DOHH2 (cell line): ENCODE data around the gene ADNP.

ENCODE experiments used
- H3F3A ChIP-seq: fragments of 200-600 bp; sonication (generic), shearing (Covaris generic); 2 replicates; pipeline ENCODE4 v1.6.0; 2016; ENCODE audit warnings: antibody characterized with exemption, mild to moderate bottlenecking; ENCODE audit not compliant: control insufficient read depth, insufficient read depth
- H3K27ac ChIP-seq: fragments of 200-600 bp; sonication (generic); 2 replicates; pipeline ENCODE4 v1.5.1; 2014; ENCODE audit warnings: low read depth, mild to moderate bottlenecking, low read length, moderate library complexity
- H3K27me3 ChIP-seq: fragments of 200-600 bp; sonication (generic); 2 replicates; pipeline ENCODE4 v1.6.1; 2014; ENCODE audit warnings: mild to moderate bottlenecking, low read length, mixed read lengths; ENCODE audit not compliant: control insufficient read depth
- H3K36me3 ChIP-seq: fragments of 200-600 bp; sonication (generic); 2 replicates; pipeline ENCODE4 v1.6.1; 2014; ENCODE audit warnings: mild to moderate bottlenecking, low read length, moderate library complexity, mixed read lengths; ENCODE audit not compliant: control insufficient read depth
- H3K4me1 ChIP-seq: fragments of 200-600 bp; sonication (generic); 2 replicates; pipeline ENCODE4 v1.6.1; 2014; ENCODE audit warnings: mild to moderate bottlenecking, low read length, mixed read lengths; ENCODE audit not compliant: control insufficient read depth
- H3K4me2 ChIP-seq: fragments of 200-600 bp; sonication (generic); 2 replicates; pipeline ENCODE4 v1.6.0; 2014; ENCODE audit warnings: mild to moderate bottlenecking, low read length, moderate library complexity
- H3K4me3 ChIP-seq: fragments of 200-600 bp; sonication (generic); 2 replicates; pipeline ENCODE4 v1.5.1; 2014; ENCODE audit warnings: mild to moderate bottlenecking, low read length, mixed read lengths
- H3K79me2 ChIP-seq: fragments of 200-600 bp; sonication (generic); 2 replicates; pipeline ENCODE4 v1.6.1; 2014; ENCODE audit warnings: mild to moderate bottlenecking, low read length, mixed read lengths; ENCODE audit not compliant: control insufficient read depth
- H3K9me2 ChIP-seq: fragments of 200-600 bp; sonication (generic); replicated peaks from 2 replicates; pipeline ENCODE4 v1.6.1; 2014; ENCODE audit warnings: mild to moderate bottlenecking, low read length, mixed read lengths; ENCODE audit not compliant: control insufficient read depth
- H3K9me3 ChIP-seq: fragments of 200-600 bp; sonication (generic); 2 replicates; pipeline ENCODE4 v1.6.1; 2014; ENCODE audit warnings: antibody characterized with exemption, low read length, mixed read lengths; ENCODE audit not compliant: control insufficient read depth, insufficient read depth
- H4K20me1 ChIP-seq: fragments of 200-600 bp; sonication (generic); 2 replicates; pipeline ENCODE4 v1.6.0; 2014; ENCODE audit warnings: low read depth, mild to moderate bottlenecking, antibody characterized with exemption, low read length, moderate library complexity; ENCODE audit not compliant: control insufficient read depth, insufficient read depth
- EZH2phosphoT487 ChIP-seq: fragments of 200-600 bp; sonication (generic); IDR thresholded peaks from 2 replicates; pipeline ENCODE4 v1.6.1; 2017; ENCODE audit warnings: borderline replicate concordance, mild to moderate bottlenecking, antibody characterized with exemption, low read length, moderate library complexity, mixed read lengths
- TF ChIP-seq, protein P1 (sequence below): fragments of 200-600 bp; sonication (generic); IDR thresholded peaks from one replicate; pipeline ENCODE4 v1.5.1; 2014; ENCODE audit warnings: antibody characterized with exemption, mild to moderate bottlenecking, low read depth, low read length; ENCODE audit not compliant: poor library complexity, severe bottlenecking

The ADNP gene

DNA sequence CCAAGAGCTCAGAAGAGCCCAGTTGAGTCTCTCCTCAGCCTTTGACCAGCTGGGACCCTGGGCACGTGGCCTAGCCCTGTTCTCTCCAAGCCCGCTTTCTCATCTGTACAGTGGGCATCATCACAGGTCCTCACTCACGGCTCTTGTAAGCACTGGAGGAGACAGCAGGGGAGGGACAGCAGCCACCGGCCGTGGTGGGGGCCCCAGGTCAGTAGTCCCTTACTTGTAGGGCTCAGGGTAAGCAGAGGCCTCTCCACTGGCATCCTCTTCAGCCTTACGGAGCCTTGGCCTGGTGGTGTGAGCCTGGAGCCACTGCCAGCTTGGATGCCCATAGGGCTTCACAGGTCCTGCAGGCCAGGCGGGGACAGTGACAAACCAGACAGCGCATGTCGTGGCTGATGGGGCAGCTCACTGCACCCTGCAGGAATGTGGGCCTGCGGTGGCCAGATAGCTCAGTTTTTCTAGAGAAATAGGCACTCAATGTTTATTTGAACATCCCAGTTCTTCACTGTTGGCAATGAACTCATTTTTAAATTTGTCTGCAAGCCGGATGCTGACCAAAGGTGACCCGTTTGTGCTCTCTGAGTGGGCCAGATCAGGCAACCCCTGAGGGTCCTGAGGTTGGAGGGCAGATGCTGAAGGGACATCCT, 65.1 kb downstream of the ADNP start:
- Histone ChIP-seq H4K20me1 (no peaks in the 10 kb centered on the region), H3K4me1 (peaks cover 25% of the 10 kb centered on the region), H3K9me3 (no peaks in the 10 kb centered on the region), H3F3A (no peaks in the 10 kb centered on the region), H3K36me3 (peaks cover 72% of the 10 kb centered on the region), H3K4me2 (no peak overlapping the region), H3K27ac (no peak overlapping the region), H3K79me2 (peaks cover 74% of the 10 kb centered on the region), H3K9me2 (no peaks in the 10 kb centered on the region), H3K4me3 (no peak overlapping the region), H3K27me3 (no peaks in the 10 kb centered on the region)
- TF ChIP-seq EZH2phosphoT487, result no peak
- TF ChIP-seq, protein P1, sequence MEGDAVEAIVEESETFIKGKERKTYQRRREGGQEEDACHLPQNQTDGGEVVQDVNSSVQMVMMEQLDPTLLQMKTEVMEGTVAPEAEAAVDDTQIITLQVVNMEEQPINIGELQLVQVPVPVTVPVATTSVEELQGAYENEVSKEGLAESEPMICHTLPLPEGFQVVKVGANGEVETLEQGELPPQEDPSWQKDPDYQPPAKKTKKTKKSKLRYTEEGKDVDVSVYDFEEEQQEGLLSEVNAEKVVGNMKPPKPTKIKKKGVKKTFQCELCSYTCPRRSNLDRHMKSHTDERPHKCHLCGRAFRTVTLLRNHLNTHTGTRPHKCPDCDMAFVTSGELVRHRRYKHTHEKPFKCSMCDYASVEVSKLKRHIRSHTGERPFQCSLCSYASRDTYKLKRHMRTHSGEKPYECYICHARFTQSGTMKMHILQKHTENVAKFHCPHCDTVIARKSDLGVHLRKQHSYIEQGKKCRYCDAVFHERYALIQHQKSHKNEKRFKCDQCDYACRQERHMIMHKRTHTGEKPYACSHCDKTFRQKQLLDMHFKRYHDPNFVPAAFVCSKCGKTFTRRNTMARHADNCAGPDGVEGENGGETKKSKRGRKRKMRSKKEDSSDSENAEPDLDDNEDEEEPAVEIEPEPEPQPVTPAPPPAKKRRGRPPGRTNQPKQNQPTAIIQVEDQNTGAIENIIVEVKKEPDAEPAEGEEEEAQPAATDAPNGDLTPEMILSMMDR, result no peak

DNA sequence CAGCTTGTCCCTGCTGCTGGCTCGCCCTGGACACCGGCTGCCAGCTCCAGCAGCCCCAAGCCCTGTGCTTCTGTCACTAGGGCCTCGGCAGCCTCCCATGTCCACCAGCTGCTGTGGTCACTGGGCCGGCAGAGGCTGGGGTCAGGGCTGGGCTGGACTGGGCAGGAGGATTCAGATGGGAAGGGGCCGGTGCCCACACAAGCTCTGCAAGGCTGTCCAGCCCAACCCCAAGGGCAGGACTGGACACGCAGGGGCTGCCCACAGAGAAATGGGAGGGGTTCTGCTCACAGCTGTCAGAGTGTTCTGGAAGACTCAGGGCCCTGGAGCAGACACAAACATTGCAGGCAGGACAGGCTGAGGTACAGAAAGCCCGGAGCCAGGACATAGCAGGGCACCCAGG, 65.6 kb downstream of the ADNP start:
- H3K27me3 ChIP-seq, result no peaks in the 10 kb centered on the region
- peaks cover 71% of the 10 kb centered on the region for H3K79me2 ChIP-seq
- H3K4me1 ChIP-seq, result peaks cover 19% of the 10 kb centered on the region
- TF ChIP-seq, protein P1, result no peak
- TF ChIP-seq EZH2phosphoT487, result no peak
- no peaks in the 10 kb centered on the region for H3K9me3 ChIP-seq
- H3K9me2 ChIP-seq, result no peaks in the 10 kb centered on the region
- no peak overlapping the region for H3K27ac ChIP-seq
- H3K4me3 ChIP-seq, result no peak overlapping the region
- peaks cover 68% of the 10 kb centered on the region for H3K36me3 ChIP-seq
- no peaks in the 10 kb centered on the region for H3F3A ChIP-seq
- no peaks in the 10 kb centered on the region for H4K20me1 ChIP-seq
- H3K4me2 ChIP-seq, result no peak overlapping the region

GRCh38 chr20:50865114-50865513, 66.1 kb downstream of the ADNP start:
- no peak for TF ChIP-seq EZH2phosphoT487
- TF ChIP-seq, protein P1, result no peak
- no peak overlapping the region for H3K27ac ChIP-seq
- no peaks in the 10 kb centered on the region for H3K9me2 ChIP-seq
- H3F3A ChIP-seq, result no peaks in the 10 kb centered on the region
- H3K4me2 ChIP-seq, result no peak overlapping the region
- H3K4me3 ChIP-seq, result no peak overlapping the region
- peaks cover 68% of the 10 kb centered on the region for H3K36me3 ChIP-seq
- peaks cover 14% of the 10 kb centered on the region for H3K4me1 ChIP-seq
- no peaks in the 10 kb centered on the region for H3K9me3 ChIP-seq
- H3K27me3 ChIP-seq, result no peaks in the 10 kb centered on the region
- peaks cover 70% of the 10 kb centered on the region for H3K79me2 ChIP-seq
- no peaks in the 10 kb centered on the region; the same call in 1 of the 2 replicates for H4K20me1 ChIP-seq
